ENCODE data around the gene CTSF. TPM values are rescaled to one million over a fixed set of nuclear protein-coding genes. Genes with fewer than 3 reads are reported as not detected.
"Not testable (repeated sequence)": the region's sequence is repeated elsewhere in the genome, so short reads cannot be mapped to it uniquely, and the experiment has no call there.

Gene CTSF
- total RNA-seq, 4 donors from 2014 or later: 5.4 to 24.3 (median 21.8) TPM

- Histone ChIP-seq H3K27me3 (no peaks in the 10 kb centered on the region), H3K4me1 (peaks cover 0 to 30% (median 4%) of the 10 kb centered on the region in 4 donors), H3K27ac (peak overlapping the region in 1 of 4 donors; percentile 88), H3K36me3 (peaks cover 0 to 13% (median 0%) of the 10 kb centered on the region in 3 donors), H3K9me3 (no peaks in the 10 kb centered on the region), H3K4me3 (peak overlapping the region; percentile 67 to 93 (median 86))
- TF ChIP-seq CTCF (IDR thresholded peaks at IDR 0.05) (no peak), POLR2A (IDR thresholded peaks at IDR 0.05) (no peak)
- DNase-seq: no peak
These were observed 21.3 kb downstream of the CTSF start for GRCh38 chr11:66546966-66547661.

- DNase-seq: peak in 2 of 3 donors; percentile 35 to 62
- H3K27me3 ChIP-seq: no peaks in the 10 kb centered on the region
- peak within 1 kb of the TSS; percentile 68 to 88 (median 80) for H3K27ac ChIP-seq
- peaks cover 0 to 18% (median 0%) of the 10 kb centered on the region in 3 donors for H3K36me3 ChIP-seq
- H3K4me1 ChIP-seq: peaks cover 0 to 30% (median 4%) of the 10 kb centered on the region in 4 donors
- H3K4me3 ChIP-seq: peak within 1 kb of the TSS; percentile 67 to 93 (median 86)
- no peaks in the 10 kb centered on the region for H3K9me3 ChIP-seq
- TF ChIP-seq CTCF (IDR thresholded peaks at IDR 0.05) (no peak), POLR2A (IDR thresholded peaks at IDR 0.05) (no peak)
These were observed 21.9 kb downstream of the CTSF start, which contains the start of gene ACTN3 for GRCh38 chr11:66546368-66546965. ACTN3 (plus strand) TSS chr11:66546903; CDS start chr11:66546938, 35 bp downstream.

GRCh38 chr11:66545701-66546367 lies 22.6 kb downstream of the CTSF start, which contains the start of gene ZDHHC24:
ZDHHC24 (minus strand) TSS chr11:66546048; CDS start chr11:66546003, 45 bp downstream.
- peak; percentile 93 to 98 (median 97) for DNase-seq
- TF ChIP-seq POLR2A (IDR thresholded peaks at IDR 0.05) (peak; percentile 65), CTCF (IDR thresholded peaks at IDR 0.05) (peak in 2 of 6 experiments; percentile 2 to 8)
- Histone ChIP-seq H3K4me1 (peaks cover 0 to 30% (median 4%) of the 10 kb centered on the region in 4 donors), H3K9me3 (no peaks in the 10 kb centered on the region), H3K27me3 (no peaks in the 10 kb centered on the region), H3K36me3 (peaks cover 0 to 18% (median 0%) of the 10 kb centered on the region in 3 donors), H3K4me3 (peak within 1 kb of the TSS; percentile 67 to 93 (median 86)), H3K27ac (peak within 1 kb of the TSS; percentile 68 to 88 (median 80))

- peak overlapping the region in 1 of 4 donors; percentile 88 for H3K27ac ChIP-seq
- H3K4me1 ChIP-seq: peaks cover 0 to 30% (median 4%) of the 10 kb centered on the region in 4 donors
- H3K4me3 ChIP-seq: peak overlapping the region; percentile 67 to 93 (median 86)
- DNase-seq, H3K27me3 ChIP-seq, H3K9me3 ChIP-seq: not testable (repeated sequence)
- H3K36me3 ChIP-seq: peaks cover 0 to 18% (median 0%) of the 10 kb centered on the region in 3 donors
These were observed 23.5 kb downstream of the CTSF start for GRCh38 chr11:66544952-66545351.

GRCh38 chr11:66543263-66544107 lies 24.9 kb downstream of the CTSF start:
- H3K4me3 ChIP-seq: peak overlapping the region in 1 of 4 donors; percentile 22
- no peak for TF ChIP-seq POLR2A (IDR thresholded peaks at IDR 0.05)
- TF ChIP-seq CTCF (IDR thresholded peaks at IDR 0.05): peak in 5 of 6 experiments; percentile 7 to 53 (median 27)
- H3K27me3 ChIP-seq: no peaks in the 10 kb centered on the region
- H3K36me3 ChIP-seq: peaks cover 0 to 27% (median 0%) of the 10 kb centered on the region in 3 donors
- no peaks in the 10 kb centered on the region for H3K9me3 ChIP-seq
- H3K4me1 ChIP-seq: peaks cover 0 to 30% (median 4%) of the 10 kb centered on the region in 4 donors
- peak in 2 of 3 donors; percentile 84 to 90 for DNase-seq
- H3K27ac ChIP-seq: peak overlapping the region; percentile 16 to 69 (median 29)
